GM19372 (cell line): ENCODE results near the gene PDGFB.

ENCODE experiments used
- ATAC-seq: cut with Tn5 transposase; IDR thresholded peaks from one replicate; pipeline ENCODE4 v1.9.1; 2021; ENCODE audit warnings: mild to moderate bottlenecking, low read depth, moderate library complexity; ENCODE audit not compliant: unreplicated experiment

The PDGFB gene

GRCh38 chr22:39255449-39256185 is 10.8 kb upstream of the PDGFB start:
- no peak for ATAC-seq

GRCh38 chr22:39254789-39255298 is 10.1 kb upstream of the PDGFB start:
- ATAC-seq, result no peak

DNA sequence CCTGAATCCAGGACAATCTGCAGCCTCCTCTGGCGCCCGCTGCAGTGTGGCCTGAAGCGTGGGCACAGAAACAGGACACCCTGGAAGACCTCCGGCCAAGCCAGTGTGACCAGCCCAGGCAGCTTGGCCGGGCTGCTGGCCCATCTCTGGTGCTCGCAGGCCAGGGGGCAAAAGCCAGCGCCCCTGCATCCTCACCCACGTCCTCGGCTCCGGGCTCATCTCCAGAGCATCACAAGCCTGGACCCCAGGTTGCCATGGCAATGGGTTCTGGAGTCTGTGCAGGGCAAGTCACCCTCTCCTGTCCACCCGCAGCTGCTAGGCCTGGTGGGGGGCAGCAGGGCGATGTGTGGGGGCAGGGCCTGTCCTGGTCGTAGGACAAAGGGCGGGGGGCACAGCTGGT is 9.3 kb upstream of the PDGFB start:
- ATAC-seq, result no peak

DNA sequence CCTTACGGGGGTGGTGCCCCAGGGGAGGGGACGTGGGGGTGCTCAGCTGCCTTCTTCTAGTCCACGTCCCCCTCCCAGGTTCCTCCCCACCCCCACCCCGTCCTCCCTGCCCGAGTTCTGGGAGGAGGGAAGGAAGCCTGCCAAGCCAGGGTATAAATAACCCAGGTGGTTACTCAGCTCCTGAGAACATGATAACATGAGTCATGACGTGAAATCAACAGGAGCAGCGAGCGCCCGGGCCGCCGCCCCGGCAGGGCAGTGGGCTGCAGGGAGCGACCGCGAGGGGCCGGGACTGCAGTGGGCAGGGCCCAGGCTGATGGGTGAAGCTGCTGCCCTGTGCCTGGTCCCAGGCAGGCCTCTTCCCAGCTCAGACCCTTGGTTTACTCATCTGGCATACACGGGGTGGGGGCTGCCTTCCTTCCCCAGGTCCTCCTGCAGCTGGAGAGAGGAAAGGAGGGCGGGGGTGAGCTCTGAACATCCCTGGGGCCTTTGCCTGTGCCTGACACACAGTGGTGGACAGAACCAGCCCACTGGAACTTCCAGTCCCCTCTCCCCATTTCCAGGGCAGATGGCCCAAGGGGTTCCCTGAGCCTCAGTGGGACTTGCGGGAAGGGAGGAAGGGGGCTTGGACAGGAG is 8.8 kb upstream of the PDGFB start:
- no peak for ATAC-seq

- ATAC-seq, result no peak
Observed at GRCh38 chr22:39252461-39253434, 8.0 kb upstream of the PDGFB start.

- ATAC-seq, result no peak
Observed at GRCh38 chr22:39251762-39252460, 7.1 kb upstream of the PDGFB start.

- ATAC-seq, result no peak
Observed at GRCh38 chr22:39250838-39251237, 6.1 kb upstream of the PDGFB start.

DNA sequence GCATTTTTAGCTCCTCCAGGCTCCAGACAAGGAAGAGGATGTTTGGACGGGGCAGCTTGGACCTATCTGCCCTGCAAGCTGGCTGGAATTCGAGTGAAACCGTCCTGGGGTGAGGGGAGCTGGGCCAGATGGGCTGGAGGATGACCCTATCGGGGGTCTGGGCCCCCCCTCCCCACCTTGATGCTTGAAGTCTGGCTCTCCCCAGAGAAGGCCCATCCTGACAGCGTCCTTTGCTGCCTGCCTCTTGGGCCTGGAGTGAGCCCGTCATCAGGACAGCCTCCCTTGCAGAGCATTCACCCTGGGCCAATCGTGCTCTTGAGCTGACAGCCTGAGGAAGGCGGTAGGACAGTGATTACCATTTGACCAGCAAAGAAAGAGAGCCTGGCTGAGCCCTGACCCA is 5.3 kb upstream of the PDGFB start:
- no peak for ATAC-seq

- ATAC-seq, result no peak
Observed at GRCh38 chr22:39249086-39249704, 4.4 kb upstream of the PDGFB start.

DNA sequence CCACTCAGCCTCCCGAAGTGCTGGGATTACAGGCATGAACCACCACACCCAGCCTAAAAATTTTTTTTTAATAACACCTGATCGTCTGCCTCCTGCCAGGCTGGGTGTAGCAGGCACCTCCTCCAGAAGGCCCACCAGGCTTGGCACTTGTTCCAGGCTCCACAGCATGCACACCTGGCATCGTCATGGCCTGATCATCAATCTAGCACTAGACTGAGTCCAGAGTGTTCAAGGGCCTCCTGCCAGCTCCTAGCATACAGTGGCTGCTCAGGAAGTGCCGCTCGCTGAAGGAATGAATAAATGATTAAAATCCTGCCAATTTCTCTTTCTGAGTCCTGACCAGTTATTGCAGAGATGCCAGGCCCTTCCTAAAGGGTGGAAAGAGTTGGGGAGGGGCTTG is 3.5 kb upstream of the PDGFB start:
- no peak for ATAC-seq

DNA sequence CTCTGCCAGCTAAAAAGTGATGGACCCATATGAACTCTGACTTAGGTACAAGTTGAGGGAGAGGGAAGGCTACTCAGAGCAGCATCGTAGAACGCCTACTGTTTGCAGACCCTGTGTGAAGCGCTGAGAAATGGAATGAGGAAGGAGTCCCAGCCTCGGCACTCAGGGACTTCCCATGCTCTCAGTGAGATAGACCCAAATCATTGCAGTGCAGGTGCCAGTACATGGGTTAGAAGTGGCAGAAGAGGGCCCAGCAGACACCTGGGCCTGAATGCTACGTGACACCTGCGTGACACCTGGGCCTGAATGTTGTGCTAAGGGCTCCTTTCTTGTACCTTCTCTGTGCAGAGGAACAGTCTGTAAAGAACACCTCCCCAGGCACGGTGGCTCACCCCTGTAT is 2.6 kb upstream of the PDGFB start:
- ATAC-seq, result no peak

DNA sequence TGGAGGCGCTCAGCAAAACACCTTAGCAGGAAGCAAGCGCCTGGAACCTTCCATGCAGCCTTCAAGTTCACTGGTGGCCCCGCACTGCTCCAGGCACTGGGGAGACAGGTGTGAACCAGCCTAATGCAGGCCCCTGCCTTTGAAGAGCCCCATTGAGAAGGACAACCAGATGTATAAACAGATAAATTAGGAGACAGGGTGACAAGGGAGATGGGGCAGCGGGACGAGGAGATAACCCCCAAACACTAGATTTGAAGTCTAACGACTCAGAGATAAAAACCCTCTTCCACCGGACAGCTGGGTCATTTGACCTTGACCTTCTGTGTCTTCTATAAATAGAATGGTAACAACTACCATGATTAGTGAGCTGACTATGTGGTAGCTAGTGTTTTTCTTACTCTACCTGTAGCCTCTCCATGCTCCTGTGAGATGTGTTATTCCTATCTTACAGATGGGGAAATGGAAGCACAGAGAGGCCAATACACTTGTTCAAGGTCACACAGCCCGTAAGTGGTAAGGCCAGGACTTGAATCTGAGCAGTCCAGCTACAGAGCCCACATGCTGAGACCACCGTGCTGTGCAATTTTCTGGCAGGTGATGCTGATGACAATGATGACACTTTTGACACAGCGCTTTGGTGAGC is 2.0 kb upstream of the PDGFB start:
- no peak for ATAC-seq

DNA sequence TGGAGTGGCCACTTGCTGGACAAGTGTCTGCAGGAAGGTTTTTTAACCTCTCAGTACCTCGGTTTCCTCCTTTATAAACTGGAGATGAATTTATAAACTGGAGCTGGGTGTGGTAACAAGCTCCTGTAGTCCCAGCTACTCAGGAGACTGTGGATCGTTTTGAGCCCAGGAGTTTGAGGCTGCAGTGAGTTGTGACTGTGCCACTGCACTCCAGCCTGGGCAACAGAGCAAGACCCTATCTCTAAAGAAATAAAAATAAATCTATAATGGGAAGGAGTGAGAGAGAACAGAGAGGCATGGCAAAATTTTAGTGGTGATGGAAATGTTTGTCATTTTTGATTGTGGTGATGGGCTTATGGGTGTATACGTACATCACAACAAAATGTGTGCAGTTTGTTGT is 1.4 kb upstream of the PDGFB start:
- ATAC-seq, result no peak

DNA sequence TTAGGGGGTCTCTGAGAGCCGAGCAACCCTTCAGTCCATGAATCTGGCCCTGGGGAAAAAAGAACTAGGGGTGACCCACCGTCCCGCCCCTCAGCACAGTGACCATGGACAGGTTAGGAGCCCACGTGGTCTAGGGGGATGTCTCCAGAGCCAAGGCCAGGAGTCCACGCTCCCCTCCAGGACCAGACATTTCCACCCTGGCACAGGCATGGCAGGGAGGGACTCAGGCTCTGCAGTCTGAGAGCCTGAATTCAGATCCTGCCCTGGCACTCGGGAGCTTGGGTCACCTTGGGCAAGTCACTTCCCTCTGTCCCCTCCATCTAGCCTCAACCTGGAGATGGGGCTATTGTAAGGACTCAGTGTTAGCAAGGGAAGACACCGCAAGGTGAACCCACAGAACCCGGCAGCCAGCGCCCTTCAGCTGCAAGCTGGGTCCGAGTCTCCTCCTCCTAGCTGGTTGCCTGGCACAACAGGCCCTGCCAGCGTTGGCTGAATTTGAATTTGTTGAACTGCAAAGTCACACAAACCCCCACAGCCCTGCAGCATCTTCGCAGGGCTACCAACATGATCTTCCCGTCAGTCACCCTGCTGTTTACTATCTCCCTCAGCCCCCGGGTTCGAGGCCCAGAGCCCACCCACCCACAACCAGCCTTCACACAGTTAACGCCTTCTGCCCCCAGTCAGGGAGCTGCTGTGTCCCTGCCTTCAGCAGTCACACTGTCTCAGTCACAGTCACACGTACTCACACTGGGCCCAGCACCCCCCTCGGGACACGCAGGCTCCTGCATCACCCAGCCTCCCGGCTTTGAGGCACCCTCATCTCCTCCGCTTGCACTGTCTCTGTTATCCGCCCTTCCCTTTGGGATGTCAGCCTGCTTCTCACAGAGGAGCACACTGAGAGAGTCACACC is 603 bp upstream of the PDGFB start:
- ATAC-seq, result no peak

DNA sequence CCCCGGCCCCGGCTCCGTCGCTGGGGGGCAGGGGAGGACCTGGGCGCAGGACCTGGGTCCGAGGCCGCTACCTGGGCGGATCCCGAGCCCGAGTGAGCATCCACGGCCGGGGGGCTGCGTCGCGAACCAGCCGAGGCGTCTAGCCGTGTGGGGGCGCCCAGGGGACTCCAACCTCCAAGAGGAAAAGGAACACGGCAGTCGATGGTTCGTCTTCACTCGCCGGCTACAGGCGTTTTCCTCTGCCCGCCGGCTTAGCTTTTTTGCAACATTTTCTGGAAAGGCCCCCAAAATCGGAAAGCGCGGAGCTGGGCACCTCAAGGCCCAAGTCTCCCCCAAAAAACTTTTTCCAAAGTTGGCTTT is 666 bp downstream of the PDGFB start:
- ATAC-seq, result no peak

DNA sequence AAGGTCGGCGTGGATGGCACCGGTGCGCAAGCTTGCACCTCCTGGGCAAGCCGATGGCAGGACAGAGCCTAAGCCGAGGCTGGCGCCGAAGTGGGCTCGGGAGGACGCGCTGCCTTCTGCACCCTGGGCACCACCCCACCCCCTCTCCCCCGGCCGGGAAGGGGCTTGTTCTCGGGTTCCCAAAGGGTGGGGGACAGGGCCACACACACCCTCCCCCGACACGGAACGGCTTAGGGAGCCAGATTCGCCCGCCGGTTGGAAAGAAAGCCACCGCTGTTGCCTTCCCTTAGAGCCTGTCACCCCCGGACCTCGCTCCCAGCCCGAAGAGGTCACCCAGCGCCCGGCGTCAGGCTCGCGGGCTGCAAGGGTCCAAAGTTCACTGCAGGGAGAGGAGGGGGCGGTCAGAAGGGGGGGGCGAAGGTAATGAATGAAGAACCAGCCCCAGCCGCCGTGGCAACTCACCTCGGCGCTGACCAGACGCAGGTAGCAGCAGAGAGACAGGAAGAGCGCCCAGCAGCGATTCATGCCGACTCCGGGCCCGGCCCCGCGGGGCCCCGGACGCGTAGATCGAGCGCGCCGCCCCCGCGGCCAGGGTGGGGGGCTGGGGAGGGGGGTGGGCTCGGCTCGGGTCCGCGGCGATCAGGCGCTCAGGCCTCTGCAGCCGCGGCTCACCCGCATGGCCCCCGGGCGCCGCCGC is 1.2 kb downstream of the PDGFB start:
- no peak for ATAC-seq

DNA sequence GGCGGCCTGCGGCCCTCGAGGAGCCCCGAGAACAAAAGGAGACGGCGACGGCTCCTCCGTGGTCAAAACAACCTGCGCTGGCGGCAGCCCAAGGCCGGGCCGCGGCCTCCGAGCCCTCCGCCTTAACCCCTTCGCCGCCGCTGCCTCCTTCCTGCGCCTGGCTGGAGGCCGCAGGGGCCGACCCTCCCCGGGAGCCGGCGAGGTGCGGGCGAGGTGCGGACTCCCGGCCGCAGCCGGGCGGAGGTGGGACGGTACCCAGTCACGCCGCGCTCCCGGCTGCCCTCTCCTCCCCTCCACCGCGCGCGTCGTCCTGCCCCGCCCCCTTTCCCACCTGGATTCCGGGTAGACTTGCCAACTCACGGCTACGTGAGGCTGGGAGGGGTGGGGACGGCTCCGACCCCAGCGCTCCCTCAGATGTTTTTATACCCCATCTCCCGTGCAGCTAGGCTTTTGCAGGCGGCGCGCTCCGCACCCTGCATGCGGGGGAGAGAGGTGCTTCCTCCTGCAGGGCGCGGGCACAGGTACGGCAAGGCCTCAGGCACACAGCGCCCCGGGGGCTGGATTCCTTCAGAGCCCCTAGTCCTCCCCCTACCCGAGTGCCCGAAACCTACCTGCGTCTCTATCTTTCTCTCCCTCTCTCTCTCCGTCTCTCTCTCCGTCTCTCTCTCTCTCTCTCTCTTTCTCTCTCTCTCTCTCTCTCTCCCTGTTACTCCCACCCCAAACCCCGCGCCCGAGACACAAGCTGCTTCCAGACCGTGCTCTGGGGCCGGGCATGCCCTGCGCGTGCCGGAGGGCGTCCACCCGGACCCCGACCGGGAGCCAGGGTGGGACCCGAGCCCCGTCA is 2.0 kb downstream of the PDGFB start:
- no peak for ATAC-seq
